SKM-1 (cell line): ENCODE results near the gene DRGX.

Source experiments
- DNase-seq: peaks from one replicate; lab custom pipeline; 2025; ENCODE audit not compliant: unreplicated experiment; lab: John Stamatoyannopoulos, UW

Gene DRGX

GRCh38 chr10:49408519-49409306 lies 12.8 kb upstream of the DRGX start:
- DNase-seq = no peak

- peak; percentile 40 for DNase-seq
Measured at GRCh38 chr10:49407552-49408137, 11.8 kb upstream of the DRGX start.

- no peak for DNase-seq
Measured at GRCh38 chr10:49407151-49407550, 11.3 kb upstream of the DRGX start.

GRCh38 chr10:49404321-49404878 lies 8.5 kb upstream of the DRGX start:
- DNase-seq = no peak

GRCh38 chr10:49403363-49403762 lies 7.5 kb upstream of the DRGX start:
- DNase-seq = no peak

- DNase-seq = no peak
Measured at GRCh38 chr10:49400365-49400764, 4.5 kb upstream of the DRGX start.

GRCh38 chr10:49398986-49399385 lies 3.1 kb upstream of the DRGX start:
- no peak for DNase-seq

GRCh38 chr10:49398000-49398861 lies 2.3 kb upstream of the DRGX start:
- no peak for DNase-seq

- DNase-seq = no peak
Measured at GRCh38 chr10:49397036-49397999, 1.4 kb upstream of the DRGX start.

GRCh38 chr10:49396666-49396999 lies 744 bp upstream of the DRGX start:
- DNase-seq = no peak

- DNase-seq = no peak
Measured at GRCh38 chr10:49394933-49395740, 752 bp downstream of the DRGX start.

- no peak for DNase-seq
Measured at GRCh38 chr10:49393757-49394156, 2.1 kb downstream of the DRGX start.

- no peak for DNase-seq
Measured at GRCh38 chr10:49393301-49393700, 2.6 kb downstream of the DRGX start.

GRCh38 chr10:49389361-49389933 lies 6.4 kb downstream of the DRGX start:
- no peak for DNase-seq

- no peak for DNase-seq
Measured at GRCh38 chr10:49388161-49388560, 7.7 kb downstream of the DRGX start.

- no peak for DNase-seq
Measured at GRCh38 chr10:49387071-49387470, 8.8 kb downstream of the DRGX start.

- DNase-seq = no peak
Measured at GRCh38 chr10:49385939-49386922, 9.7 kb downstream of the DRGX start.

- no peak for DNase-seq
Measured at GRCh38 chr10:49384268-49384953, 11.5 kb downstream of the DRGX start.
